Stimulated activated CD4-positive, alpha-beta T cell treated with anti-CD3 and anti-CD28 coated beads, Interleukin-15, amount 100 ng/mL, for 24 hours (primary cell): ENCODE data around the gene DUOXA2.
"Not testable (repeated sequence)": the region's sequence is repeated elsewhere in the genome, so short reads cannot be mapped to it uniquely, and the experiment has no call there.

ENCODE experiments used
- DNase-seq: peaks from one replicate; pipeline ENCODE4 v3.0.0-alpha.2; 2020

DUOXA2 gene

GRCh38 chr15:45097466-45097865, 16.7 kb upstream of the DUOXA2 start:
- no peak for DNase-seq

- DNase-seq: no peak
These were observed 14.5 kb upstream of the DUOXA2 start for GRCh38 chr15:45099549-45100165.

DNA sequence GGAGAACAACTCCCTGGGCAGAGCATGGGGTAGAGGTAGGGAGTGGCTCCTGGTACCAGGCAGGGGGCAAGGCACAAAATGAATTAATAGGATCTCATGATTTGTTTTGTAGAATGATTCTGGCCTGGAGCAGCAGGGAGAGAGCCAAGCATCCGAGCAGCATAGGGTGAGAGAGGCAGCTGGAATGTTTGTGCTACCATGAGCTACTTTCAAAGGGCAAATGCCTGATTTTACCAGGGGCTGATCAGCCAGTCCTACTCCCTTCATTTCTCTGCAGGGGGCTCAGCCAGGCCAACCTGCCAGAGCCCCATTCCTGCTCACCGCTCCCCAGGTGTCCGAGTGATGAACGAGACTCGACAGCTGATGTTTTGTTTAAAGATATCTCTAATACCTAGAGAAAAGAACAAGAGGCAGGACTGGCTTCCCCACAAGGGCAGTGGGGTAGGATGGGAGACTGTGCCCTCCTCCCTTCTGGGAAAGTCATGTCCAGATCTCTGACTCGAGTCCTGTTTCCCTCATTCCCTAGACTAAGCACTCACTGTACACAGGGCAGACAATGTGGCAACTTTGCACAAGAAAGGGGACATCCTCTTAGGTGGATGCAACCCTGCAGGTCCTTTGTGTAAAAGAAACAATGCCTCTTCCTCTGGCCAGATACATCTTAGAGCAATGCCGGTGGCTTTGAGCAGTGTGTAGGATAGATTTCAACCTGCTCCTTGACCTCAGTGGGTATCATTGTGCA, 13.1 kb upstream of the DUOXA2 start:
- DNase-seq: no peak

DNA sequence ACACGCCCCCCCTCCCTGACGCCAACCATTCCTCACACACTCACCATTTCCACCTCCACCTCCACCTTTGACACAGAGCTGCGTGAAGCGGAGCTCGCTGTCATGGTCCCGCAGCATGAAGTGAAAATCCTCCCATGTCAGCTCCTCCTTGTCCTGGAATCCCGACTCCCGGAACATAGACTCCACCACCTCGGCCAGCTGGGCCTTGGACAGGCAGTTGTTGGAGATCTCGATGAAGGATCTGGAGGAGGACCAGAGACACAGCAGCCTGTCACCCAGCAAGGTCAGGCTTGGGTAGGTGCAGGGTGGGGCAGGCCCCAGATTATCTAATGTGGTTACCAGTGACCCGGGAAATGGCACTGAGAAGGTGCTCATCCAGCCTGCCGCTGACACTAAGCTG, 12.4 kb upstream of the DUOXA2 start:
- DNase-seq: no peak

GRCh38 chr15:45102226-45102625, 11.9 kb upstream of the DUOXA2 start:
- no peak for DNase-seq

DNA sequence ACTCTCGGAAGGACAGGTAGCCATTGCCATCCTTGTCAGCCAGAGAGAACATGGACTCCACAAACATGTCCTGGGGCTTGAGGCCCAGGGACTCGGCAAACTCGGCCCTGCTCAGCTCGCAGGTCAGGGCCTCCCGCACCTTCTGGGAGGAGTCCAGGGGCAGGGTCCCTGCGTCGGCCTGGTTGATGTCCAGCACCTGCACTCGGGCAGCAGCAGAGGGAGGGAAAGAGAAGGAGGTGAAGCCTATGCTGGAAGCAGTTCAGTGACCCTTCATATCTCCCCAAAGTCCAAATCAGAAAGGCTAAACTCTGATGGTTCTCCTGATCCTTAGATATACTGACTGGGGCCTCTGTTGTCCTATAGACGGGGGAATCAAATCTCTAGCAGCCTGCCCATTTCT, 10.0 kb upstream of the DUOXA2 start:
- DNase-seq: not testable (repeated sequence)

DNA sequence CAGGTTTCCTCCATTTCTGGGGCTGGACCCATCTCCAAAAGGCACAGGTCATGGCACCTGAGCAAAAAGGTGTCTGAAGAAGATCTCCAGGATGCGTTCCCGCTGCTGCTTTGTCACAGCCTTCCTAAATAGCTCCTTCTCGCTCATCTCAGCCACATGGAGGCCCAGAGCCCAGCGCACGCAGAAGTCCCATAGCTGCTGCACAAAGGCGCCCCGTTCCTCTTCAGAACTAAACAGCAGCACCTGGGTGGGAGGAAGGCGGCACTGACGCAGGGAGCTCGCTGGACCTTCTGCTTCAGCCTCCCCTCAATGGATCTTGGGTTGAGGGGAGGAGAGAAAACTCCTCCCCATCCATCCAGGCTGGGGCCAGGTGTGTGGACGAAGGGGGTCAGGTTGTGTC, 8.5 kb upstream of the DUOXA2 start:
- DNase-seq: no peak

DNA sequence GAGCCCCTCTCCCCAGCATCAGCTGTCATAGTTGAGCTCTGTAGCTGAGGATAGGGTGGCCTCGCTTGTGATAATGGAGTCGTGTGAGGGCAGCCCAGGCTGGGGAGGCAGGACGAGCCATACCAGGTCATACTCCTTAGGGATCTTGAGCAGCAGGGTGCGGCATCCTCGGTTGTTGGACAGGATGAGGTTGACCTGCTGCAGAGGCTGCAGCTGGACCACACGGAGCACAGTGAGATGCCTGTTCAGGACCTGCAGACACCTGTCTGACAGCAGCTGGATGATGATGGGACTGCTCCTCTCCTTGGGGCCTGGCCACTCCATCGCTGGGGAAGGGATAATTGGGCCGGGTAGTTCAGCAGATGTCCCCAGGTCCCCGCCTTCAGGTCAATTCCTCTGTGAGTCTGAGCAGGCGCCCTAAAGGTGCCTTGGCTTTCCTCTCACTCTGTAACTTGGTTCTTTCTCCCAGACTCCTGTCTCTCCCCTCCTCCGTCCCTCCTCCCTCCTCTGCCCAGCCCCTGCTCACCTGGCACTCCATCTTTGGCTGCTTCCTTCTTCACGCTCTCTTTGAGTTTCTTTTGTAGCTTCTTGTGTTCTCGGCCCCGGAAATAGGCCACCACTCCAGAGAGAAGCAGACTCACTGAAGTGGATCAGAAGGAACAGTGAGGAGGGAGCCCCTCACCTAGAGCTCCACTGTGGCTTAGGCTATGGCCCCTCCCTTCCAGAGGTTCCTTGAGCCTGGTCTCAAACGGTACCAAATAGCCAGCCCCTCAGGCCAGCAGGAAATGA, 7.9 kb upstream of the DUOXA2 start:
- DNase-seq: no peak

DNA sequence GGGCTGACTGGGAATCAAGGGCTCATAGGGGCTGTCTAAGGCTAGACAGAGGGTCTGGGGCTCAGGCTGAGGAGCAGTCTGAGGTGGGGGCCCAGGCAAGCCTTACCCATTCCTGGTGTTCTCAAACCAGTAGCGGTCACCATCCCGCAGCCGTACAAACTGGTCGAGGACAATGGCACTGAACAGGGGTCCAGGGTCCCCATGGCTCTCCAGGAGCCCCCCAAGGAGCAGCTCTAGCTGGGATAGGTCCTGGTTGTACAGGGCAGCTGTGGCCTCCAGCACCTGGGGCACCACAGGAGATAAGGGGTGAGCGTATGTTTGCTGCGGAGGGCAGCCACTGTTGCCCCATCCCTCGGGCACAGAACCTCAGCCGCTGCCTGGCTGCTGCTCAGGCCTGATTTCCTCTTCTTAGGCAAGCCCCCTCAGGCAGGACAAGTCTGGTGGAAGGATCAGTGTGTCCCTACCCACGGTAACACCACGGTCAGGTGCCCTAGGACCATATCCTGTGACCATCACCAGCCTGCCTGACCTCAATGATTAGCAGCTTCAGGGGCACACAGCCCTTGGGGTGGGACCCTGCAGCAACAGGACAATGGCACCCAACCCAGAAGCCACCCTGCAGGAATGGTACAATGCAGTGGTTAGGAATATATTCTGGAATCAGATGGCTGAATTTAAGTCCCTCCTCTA, 6.0 kb upstream of the DUOXA2 start:
- DNase-seq: no peak

DNA sequence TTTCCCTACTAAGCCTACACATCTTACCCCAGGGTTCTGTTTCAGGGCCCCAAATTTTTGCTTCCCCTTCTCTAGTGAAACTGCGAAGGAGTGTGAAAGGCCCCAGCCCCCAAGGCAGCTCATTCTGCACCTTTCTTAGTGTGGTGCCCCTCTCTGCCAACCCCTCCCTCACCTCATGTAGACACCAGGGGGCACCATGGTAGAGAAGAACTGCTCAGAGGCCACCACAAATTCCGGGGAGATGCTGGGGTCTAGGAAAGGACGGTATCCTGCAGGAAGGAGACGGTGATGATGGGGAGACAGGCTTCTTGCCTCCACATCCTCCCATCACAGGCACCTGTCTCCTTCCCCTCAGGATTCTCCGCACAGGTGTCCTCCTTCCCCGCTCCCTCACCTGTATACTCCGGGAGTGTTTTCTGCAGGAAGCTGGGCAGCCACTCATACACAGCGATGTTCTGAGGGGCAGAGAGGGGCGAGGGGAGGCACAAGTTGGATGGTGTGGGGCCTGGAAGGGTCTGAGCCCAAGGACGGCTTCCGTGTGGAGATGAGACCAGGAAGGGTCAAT, 3.8 kb upstream of the DUOXA2 start:
- no peak for DNase-seq

DNA sequence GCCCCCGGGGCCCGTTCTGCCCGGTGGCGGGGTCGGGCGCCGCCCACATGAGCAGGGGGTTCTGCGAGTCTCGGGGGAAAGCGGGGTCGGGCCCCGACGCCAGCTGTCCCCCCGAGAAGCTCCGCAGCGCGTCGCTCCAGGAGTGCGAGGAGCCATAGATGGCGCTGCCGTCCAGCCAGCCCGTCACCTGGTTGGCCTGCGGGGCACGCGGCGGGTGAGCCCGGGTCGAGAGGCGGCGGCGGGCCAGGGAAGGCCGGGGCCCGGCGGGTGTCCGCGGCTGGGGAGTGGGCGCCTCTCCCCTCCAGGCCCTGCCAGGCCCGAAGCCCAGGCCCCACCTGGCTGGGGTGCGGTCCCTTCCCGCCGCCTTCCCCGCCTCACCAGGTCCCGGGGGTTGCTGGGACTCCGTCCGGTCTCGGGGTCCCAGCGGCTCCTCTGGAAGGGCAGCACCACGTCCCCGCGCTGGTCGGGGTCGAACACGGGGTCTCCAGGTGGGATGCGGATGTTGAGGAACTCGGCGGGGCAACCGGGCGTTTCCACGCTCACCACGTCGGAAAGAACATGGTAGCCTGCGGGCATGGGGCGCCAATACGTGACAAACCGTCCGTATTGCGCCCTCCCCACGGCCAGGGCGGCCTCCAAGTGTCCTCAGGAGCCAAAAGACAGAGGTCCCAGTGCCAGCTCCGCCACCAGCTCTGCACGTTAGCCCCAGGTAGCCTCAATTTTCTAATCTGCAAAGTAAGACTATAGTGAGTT, 2.6 kb upstream of the DUOXA2 start:
- DNase-seq: no peak

- no peak for DNase-seq
These were observed 2.0 kb upstream of the DUOXA2 start for GRCh38 chr15:45112143-45112590.

DNA sequence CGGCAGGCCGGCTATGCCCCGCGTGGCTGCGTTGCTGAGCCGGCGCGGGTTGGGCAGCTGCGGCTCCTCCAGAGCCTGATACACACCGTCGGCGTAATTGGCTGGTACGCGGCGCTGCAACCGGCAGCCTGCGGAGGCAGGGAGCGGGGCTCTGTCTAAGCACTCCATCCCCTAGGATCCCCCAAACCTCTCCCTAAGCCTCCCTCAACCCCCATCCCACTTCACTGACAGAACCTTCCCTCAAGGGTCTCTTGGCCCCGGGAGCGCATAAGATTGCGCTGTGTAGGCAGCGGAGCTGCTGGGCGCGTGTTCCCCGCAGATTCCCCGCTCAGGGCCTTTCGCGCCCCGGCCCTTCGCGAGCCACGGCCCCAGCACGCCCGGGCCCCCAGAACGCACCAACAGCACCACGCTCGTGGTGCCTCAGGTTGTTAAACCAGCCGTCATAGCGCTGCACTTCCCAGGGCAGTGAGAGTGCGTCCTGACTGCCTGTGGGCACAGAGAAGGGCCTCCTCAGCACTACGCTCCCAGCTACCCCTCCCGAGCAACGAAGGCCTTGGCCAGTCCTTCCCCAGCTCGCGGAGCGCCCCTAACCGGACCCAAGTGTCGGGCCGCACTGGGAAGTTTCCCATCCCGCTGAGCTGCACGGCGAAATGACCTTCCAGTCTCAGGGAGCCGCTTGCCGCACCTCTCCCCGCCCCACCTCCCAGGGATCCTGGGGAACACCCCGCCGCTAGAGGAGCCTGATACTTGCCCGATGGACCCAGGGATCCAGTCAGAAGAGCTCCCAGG, 1.3 kb upstream of the DUOXA2 start:
- DNase-seq: no peak

GRCh38 chr15:45113380-45113990, 641 bp upstream of the DUOXA2 start:
- DNase-seq: no peak

GRCh38 chr15:45114751-45115085, 592 bp downstream of the DUOXA2 start:
- DNase-seq: no peak

DNA sequence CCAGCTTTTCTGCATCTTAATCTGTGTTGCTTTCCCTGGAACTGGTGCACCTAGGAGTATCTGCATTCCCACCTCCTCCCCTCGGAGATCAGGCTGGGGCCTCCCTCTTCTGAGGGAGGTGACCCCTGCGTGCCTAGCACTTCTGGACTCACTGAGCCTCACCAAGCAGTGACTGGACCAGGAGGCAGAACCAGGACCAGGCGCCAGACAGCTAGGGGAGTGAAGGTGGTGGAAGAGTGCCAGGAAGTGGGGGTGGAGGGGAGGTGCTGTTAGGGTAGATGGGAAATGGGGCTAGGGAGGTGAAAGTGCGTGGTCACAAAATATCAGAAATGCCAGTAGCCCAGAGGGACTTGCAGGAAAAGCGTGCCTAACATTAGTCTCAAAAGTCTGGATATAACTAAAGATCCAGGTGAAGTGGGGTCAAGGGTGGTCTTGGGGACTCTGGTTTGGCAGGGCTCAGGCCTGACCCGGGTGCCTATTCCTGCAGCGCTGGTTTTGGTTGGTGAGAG, 1.2 kb downstream of the DUOXA2 start:
- DNase-seq: no peak

DNA sequence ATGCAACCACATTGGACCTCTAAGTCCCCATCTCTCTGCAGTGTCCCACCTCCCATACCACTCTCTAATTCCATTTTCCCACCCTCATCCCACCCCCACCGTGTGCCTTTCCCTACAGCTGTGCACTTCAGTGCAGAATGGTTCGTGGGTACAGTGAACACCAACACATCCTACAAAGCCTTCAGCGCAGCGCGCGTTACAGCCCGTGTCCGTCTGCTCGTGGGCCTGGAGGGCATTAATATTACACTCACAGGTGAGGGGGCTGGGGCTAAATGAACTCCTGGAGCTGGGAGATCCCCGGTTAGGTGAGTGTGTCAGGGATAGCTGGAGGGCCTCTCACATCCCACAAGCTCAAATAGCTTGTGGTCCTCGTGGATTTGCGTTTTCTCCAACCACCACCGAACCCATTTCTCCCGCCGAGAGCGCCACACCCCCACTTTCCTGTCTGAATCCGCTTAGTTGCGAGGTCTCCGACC, 1.9 kb downstream of the DUOXA2 start:
- DNase-seq: no peak

GRCh38 chr15:45116482-45117307, 2.6 kb downstream of the DUOXA2 start:
- peak; percentile 37 for DNase-seq

GRCh38 chr15:45117308-45118130, 3.4 kb downstream of the DUOXA2 start:
- no peak for DNase-seq
